HG03469 (cell line): ENCODE results near the gene DNAJA4.

Experiments
- ATAC-seq: cut with Tn5 transposase; IDR thresholded peaks from one replicate; pipeline ENCODE4 v1.9.1; 2021; ENCODE audit warnings: mild to moderate bottlenecking, moderate library complexity, moderate number of reproducible peaks; ENCODE audit not compliant: unreplicated experiment

DNAJA4 gene

DNA sequence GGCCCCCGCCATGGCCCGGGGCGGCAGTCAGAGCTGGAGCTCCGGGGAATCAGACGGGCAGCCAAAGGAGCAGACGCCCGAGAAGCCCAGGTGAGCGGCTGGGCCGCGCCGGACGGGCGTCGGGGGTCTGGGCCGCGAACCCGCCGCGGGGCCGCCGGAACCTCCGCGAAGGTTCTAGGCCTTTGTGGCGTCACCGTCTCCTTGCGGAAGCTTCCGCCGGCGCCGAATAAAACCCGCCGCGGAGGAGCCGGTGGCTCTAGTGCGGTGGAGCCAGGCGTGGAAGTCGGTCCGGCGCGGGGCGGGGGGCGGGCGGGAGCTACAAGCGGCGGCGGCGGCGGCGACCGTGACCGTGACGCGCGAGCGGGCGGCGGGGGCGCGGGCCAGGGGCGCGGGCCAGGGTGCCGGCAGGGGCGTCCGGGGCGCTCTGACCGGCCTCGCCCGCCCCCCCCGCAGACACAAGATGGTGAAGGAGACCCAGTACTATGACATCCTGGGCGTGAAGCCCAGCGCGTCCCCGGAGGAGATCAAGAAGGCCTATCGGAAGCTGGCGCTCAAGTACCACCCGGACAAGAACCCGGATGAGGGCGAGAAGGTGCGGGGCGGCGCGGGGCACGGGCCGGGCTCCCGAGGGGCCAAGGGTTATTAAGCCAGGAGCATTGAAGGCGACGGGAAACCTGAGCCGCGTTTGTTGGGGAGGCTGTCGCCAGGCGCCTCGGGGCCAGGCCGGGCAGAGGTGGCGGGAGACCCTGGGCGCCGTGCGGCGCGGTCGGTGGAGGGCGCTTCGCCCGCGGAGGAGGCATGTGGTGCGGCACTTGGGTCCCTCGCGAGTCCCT, at the start of gene DNAJA4:
Gene DNAJA4, plus strand, starts transcription at position 259 of the 833 bp plus-strand sequence. Its CDS starts 202 bp downstream, at position 461.
- ATAC-seq = no peak

DNA sequence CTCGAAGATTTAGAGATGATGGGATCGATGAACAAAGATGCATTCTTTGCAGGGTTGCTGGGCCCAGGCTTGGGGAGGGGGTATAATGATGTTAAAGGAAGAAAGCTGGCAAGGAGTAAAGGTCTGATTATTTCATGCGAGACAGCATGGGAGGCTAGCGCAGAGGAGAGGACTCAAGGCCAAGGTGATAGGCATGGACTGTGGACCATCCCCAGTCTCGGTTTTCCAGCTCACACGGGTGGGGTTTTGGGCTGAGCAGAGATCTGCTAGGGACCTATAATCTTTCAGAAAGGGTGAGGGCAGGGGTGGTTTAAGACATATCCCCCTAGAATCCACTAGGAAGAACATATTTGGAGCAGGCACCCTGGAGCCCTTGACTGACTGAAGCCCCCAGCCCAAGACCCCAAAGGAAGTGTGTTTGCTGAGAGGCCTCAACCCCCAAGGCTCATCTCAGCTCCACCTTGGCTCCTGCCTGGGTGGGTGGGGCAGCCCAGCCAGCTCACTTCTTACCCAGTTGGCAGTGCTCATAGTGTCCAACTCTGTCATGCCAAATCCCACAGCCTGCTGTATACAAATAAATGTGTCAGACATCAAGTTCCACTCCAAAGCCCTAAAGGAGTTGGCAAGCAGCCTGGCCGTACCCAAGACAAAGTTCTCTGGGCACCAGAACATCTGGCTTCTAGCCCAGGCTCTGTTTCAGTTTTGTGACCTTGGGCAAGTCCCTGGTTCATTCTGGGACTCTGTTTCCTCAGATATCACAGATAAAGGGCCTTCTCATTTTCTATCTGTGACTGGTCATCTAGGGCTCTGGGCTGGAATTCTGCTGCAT, 47.9 kb upstream of the DNAJA4 start:
- ATAC-seq = no peak

DNA sequence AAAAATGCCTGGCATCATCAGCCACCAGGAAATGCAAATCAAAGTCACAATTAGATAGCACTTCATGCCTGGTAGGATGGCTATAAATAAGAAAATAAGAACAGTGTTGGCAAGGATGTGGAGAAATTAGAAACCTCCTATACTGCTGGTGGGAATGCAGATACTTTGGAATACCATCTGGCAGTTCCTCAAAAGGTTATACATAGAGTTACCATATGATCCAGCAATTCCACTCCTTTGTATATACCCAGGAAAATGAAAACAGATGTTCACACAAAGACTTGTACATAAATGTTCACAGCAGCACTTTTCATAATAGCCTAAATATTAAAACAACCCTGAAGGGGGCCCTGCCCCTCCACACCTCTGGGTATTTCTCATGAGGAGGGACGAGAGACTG, 43.6 kb upstream of the DNAJA4 start:
- ATAC-seq = no peak

DNA sequence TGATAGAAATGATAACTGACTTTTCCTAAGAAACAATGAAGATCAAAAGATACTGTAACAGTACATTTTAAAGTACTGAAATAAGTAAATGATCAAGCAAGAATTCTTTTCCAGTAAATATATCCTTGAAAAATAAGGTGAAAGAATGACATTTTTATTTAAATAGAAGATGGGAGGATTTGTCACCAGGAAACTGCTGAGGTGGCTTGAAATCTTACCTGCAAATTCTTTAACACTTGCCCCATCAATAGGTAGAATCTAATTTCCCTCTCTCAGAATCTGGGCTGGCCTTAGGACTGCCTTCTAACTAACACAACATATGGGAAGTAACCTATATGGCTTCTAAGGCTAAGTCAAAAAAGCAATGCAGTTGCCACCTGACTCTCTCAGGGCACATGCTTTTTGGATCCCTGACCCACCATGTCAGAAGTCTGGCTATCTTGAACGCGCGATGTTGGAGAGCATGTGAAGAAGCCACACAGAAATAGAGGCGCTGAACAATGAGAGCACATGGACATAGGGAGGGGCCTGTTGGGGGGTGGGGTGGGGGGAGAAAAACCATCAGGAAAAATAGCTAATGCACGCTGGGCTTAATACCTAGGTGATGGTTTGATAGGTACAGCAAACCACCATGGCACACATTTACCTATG, 41.5 kb upstream of the DNAJA4 start:
- ATAC-seq = no peak

DNA sequence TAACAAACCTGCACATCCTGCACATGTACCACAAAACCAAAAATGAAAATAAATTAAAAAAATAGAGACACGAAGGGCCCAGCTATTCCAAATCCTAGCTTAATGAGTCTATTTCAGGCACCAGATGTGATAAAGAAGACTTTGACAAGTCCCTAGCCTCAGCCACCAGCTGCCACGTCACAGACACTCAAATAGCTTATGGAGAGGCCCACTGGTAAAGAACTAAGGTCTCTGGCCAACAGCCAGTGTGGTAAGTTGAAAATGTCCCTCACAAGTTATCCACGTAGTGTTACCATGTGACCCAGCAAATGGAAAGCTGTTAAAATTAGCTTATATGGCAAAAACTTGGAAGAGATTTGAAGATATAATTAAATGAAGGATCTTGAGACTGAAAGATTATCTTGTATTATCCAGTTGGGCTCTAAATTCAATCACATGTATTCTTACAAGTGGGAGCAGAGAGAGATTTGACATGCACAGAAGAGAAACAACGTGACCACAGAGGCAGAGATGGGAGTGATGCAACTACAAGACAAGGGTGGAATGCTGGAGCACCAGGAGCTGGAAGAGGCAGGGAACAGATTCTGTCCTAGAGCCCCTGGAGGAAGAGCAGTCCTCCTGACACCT, 40.9 kb upstream of the DNAJA4 start:
- no peak for ATAC-seq

DNA sequence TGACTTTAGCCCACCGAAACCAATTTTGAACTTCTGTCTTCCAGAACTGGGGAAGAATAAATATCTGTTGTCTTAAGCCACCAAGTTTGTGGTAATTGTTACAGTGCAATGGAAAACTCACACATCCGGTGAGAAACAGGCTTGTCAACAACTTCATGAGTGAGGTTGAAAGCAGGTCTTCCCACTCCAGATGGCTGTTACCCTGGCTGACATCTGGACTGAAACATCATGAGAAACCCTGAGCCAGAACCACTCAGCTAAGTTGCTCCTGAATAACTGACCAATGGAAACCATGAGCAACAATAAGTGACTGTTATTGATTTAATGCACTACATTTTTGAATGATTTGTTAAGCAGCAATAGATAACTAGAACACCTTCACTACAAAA, 40.3 kb upstream of the DNAJA4 start:
- ATAC-seq = no peak

DNA sequence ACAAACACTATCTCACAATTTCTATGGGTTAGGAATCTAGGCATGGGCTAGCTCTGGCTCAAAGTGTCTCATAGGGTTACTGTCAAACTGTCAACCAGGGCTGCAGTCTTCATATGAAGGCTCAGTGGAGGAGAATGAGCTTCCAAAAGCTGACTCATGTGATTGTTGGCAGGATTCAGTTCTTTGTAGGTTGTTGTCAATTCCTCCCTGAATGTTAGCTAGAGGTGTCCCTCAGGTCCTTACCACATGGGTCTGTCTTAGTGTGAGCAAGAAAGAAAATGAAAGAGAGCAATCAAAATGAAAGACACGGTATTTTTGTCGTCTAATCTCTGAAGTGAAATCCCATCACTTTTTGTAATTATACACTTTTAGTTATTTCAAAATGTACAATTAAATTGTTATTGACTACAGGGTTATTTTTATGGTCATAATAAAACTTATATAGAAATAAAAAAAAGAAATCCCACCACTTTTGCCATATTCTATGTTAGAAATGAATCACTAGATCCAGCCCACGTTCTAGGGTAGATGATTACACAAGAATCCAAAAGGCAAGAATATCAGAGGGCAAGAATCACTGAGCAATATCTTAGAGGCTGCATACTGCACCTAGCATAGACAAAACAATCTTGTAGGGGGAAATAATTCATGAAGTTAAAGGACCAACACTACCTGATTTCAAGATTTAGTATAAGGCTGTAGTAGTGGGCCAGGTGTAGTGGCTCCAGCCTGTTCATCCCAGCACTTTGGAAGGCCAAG, 38.4 kb upstream of the DNAJA4 start:
- ATAC-seq = no peak

DNA sequence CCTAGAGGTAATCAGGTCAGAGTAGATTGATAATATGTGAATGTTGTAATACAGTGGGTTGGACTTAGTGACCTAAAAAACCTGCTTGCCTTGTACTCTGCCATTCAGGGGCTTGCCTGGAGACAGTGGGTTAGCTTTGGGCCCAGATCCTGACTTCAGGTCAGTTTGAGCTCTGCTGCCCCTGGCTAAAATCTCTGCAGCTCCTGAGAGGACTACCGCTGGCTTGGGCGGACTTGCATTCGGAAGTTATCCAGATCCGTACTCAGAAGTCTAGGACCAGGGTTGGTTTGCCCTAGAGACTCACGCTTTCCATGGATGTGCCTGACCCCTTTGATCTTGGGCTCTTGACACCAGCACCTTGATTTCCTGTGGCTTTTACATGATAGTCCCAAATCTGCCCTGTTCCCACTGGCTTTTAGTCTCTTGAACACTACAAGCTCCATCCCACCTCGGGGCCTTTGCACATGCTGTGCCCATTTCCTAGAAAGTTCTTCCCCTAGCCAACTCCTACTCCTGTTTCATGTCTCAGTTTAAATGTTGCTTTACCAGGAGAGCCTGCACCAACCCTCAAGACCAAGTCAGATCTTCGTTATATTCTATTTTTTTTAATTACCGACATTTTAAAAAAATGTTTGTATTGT, 35.9 kb upstream of the DNAJA4 start:
- no peak for ATAC-seq

DNA sequence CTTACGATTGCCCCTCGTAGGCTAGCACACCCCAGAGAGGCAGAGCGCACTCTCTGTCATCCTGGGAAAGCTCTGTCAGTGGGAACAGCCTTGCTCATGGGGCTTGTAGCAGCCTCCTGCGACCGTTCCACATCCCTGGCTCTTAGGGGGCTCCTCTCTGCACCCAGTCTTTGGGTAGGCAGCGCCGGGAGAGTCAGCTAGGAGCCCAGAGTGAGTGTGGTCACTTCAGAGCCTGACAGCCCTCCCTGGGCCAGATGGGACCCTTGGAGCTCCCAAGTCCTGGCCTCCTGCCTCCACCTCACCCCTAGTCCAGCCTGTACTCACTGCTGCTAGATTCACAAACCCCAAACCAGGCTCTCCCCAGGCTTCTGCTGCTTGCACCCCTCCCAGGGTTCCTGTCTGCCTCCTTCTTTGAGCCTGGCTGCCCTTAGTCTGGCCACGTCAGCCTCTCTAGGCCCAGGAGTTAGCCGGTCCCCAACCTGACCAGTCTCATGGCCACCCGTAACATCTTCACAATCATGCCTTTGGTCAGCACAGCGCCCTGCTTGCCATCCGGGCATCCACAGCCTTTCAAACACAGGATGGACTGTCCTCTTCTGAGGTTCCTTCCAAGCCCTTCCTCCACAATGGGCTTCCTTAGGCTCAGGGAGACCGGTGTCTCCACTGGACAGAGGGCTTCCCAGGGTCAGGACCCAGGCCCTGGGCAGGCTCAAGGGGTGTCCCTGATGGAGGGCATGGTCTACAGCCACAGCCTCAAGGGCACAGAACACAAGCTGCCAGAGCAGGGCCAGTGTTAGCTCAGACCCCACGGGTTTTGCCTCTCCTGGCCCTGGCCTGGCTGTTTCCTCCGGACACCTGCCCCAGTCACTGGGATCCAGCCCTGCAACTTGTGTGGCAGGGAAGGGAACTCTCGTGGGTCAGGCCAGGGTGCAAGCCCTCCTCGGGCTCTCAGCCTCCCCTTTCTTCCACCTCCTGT, 34.6 kb upstream of the DNAJA4 start:
- no peak for ATAC-seq

DNA sequence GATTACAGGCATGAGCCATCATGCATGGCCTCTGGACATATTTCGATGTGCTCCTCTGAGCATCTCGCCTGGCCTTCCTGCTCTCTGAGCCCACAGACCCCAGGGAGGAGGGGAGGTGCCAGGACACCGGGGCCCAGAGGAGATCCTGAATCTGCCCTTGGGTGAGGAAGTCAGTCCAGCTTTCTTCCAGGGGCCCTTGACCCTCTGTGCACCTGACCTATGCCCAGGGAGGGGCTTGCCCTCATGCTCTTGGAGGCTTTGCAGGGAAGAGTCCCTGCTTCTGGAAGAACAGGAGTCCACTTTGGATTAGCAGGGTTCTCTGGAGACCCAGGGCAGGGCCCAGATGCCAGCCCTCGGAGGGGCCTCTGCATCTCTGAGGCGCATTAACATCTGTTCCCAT, 31.4 kb upstream of the DNAJA4 start:
- no peak for ATAC-seq

DNA sequence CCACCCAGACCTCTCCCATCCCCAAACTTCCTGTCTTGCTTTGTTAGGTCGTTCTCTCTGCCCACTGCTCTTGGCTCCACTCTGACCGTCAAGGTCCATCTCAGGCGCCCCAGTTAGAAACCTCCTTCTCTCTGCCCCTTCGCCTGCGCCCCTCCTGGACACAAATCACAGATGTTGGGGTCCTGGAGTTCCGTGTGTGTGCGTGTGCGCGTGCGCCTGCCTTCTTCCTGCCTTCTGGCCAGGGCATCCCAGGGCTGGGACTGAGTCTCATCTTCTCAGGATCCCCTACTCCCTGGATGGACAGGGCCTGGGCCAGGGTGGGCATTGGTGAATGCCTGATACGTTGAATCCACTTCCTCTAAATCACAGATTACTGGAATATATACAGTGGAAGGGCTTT, 30.9 kb upstream of the DNAJA4 start:
- no peak for ATAC-seq

DNA sequence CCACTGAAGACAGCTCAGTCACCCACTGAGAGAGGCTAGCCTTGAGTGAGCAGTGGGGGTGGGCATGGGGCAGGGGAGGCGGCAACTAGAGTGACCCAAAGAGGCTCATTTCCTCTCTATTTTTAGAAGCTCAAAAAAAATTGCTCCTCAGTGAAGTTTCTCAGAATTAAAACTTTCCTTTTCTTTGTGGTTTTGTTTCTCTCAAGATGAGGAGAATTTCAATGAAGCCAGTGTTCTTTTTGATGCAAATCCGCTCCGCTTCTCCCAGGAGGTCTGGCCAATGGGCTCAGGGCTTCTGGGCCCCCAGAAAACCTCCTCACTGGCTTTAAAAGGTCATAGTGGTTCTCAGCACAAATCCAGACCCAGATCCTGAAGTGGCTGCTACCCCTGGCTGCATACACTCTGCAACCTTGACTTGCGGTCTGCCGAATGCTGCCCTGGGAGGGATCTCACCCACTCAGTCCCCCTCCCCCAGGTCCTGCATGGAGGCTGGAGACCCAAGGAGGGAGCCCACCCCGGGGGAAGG, 29.8 kb upstream of the DNAJA4 start, which contains the start of gene ACSBG1:
Gene ACSBG1, minus strand, starts transcription at position 51 of the 526 bp plus-strand sequence. CDS start 64 bp downstream, outside the sequence.
- ATAC-seq = no peak

DNA sequence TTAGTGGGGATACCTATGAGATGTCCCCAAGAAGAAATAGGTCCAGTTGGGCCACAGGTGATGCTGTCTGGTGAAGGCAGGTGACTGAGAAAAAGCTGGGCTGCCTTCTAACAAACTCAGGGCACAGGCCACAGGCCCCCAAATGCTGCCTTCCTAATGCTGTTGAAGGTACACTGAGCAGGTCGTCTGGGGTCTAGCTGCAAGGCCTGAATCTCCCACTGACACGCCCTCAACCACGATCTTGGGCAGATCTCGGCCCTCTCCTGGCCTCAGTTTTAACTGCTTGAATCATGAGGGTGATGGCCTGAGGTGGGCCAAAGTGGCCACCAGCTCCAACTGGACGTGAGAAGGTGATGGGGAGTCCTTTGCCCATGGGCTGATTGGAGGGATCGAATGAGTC, 27.9 kb upstream of the DNAJA4 start:
- no peak for ATAC-seq

DNA sequence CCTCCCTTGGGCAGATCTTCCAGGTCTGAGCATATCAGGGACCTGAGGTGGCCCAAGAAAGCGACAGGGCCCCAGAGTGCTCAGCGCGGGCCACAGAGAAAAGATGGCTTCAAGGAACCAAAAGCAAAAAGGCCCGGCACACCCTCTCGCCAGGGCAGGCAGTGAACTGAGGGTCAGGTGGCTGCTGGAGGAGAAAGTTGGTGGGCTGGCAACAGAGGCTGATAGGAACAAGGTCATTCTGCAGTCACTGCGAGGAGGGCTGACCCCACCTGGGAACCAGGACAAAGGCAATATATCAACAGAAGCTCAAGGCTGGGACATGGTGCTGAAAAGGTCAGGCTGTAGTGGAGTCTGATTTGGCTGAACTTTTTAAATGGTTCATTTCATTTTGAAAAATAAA, 27.2 kb upstream of the DNAJA4 start:
- no peak for ATAC-seq

DNA sequence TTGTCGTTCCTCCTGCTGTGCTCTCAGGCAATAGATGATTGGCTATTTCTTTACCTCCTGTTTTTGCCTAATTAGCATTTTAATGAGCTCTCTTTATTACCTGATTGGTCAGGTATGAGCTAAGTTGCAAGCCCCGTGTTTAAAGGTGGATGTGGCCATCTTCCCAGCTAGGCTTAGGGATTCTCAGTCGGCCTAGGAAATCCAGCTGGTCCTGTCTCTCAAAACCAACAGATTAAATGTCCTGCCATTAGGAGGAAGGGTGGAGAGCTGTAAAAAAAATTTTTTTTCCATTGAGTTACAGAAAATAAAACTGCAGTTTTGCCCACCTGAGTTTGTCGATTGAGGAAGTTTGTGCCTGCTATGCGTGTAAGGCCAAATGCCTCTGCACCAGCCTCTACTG, 24.6 kb upstream of the DNAJA4 start:
- ATAC-seq = no peak

DNA sequence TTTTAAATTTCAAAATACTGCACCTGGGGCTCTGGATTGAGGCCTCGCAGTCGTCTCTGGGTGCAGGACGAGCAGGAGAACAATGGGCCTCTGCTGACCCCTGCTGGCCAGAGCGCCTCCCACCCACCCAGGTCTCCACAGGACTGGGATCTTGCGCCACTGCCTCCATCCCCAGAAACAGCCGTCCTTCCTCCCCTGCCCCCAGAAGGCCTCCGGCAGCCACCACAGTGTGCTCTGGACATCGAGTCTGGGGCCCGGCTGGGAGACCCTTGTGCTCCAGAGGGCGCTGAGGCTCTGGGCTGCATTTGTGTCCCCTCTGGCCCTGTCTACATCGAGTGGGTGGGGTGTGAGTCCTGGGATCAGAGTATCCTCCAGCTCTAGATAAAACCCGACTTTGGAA, 23.3 kb upstream of the DNAJA4 start:
- ATAC-seq = no peak

DNA sequence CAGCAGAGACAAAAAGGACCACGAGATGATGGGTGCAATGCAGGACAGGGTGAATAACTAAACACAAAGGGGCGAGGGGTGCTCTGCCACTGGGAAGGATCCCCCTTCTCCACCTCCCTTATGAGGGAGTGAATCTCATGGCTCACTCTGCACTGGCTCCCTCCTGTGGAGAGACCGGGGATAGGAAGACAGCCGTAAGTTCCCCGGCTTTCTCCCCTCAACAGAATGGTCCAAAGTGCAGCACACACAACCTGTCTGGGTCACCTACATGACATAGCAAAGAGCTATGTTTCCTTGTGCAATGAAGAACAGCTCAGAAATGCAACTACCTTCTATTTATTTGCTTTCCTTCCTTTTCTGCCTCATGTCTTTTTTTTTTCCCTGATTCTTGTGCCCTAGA, 22.2 kb upstream of the DNAJA4 start:
- ATAC-seq = no peak

DNA sequence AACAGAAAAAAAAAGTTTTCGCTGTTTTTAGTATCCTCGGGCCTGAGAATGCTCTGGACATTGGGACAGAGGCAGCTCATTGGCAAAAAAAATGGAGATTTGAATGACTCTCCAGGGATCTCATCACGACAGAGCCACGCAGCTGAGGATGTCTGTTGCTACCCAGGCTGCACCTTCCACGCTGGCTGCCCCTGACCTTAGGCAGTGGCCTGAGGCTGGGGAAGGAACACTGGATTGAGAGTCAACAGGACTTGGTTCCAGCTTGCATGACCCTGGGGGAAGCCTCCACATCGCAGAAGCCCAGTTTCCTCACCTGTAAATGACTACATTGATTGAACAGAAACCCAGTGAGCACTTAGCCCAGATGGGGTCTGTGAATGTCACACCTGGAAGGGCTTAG, 21.3 kb upstream of the DNAJA4 start:
- ATAC-seq = no peak
